HepG2 (cell line): ENCODE results near the gene S100A4. TPM values are rescaled to one million over a fixed set of nuclear protein-coding genes. Genes with fewer than 3 reads are reported as not detected.

ENCODE experiments used
- ARNT ChIP-seq: fragments of 450-650 bp; IDR thresholded peaks from 2 replicates; pipeline ENCODE4 v1.6.1; 2017
- GABPB1 ChIP-seq: IDR thresholded peaks from 2 replicates; pipeline ENCODE4 v1.6.1; 2016; ENCODE audit warnings: mild to moderate bottlenecking, missing genetic modification reagents, moderate library complexity, missing compliant biosample characterization
- GLI4 ChIP-seq: sonication (generic); formaldehyde crosslinking; IDR thresholded peaks from 2 replicates; pipeline ENCODE4 v1.5.1; 2020; ENCODE audit warnings: missing genetic modification reagents, mild to moderate bottlenecking, moderate library complexity, borderline replicate concordance
- MAF1 ChIP-seq: sonication (generic); formaldehyde crosslinking; IDR thresholded peaks from 2 replicates; pipeline ENCODE4 v1.5.0; 2020; ENCODE audit warnings: missing genetic modification reagents, borderline replicate concordance
- NFYB ChIP-seq: sonication (generic); formaldehyde crosslinking; IDR thresholded peaks from 2 replicates; pipeline ENCODE4 v1.4.0; 2020; ENCODE audit warnings: missing genetic modification reagents
- NR2C2 ChIP-seq: sonication (generic); formaldehyde crosslinking; IDR thresholded peaks from 2 replicates; pipeline ENCODE4 v1.4.0; 2020; ENCODE audit warnings: missing genetic modification reagents, mild to moderate bottlenecking, moderate library complexity, borderline replicate concordance
- POLR2AphosphoS5 ChIP-seq: IDR thresholded peaks from 2 replicates; pipeline ENCODE4 v1.6.1; 2012; ENCODE audit warnings: low read depth, low read length
- PTBP1 ChIP-seq: fragments of 200-400 bp; formaldehyde crosslinking; IDR thresholded peaks from 2 replicates; pipeline ENCODE4 v1.6.1; 2018; ENCODE audit warnings: low read length, low read depth; ENCODE audit not compliant: poor library complexity, severe bottlenecking
- RBM22 ChIP-seq: fragments of 200-400 bp; formaldehyde crosslinking; optimal IDR thresholded peaks from 2 replicates; pipeline ENCODE3; 2017; ENCODE audit warnings: mild to moderate bottlenecking, low read length, moderate library complexity
- RCOR2 ChIP-seq: IDR thresholded peaks from 2 replicates; pipeline ENCODE4 v1.6.1; 2016; ENCODE audit warnings: missing biosample characterization, missing genetic modification reagents
- RFX3 ChIP-seq: IDR thresholded peaks from 2 replicates; pipeline ENCODE4 v1.6.1; 2016; ENCODE audit warnings: missing biosample characterization, missing genetic modification reagents
- TSC22D2 ChIP-seq: sonication (generic); formaldehyde crosslinking; IDR thresholded peaks from 2 replicates; pipeline ENCODE4 v1.5.1; 2020; ENCODE audit warnings: missing genetic modification reagents, mild to moderate bottlenecking, borderline replicate concordance
- ZFP36L2 ChIP-seq: sonication (generic); formaldehyde crosslinking; IDR thresholded peaks from 2 replicates; pipeline ENCODE4 v1.4.0; 2020; ENCODE audit warnings: missing genetic modification reagents
- ZNF354B ChIP-seq: sonication (generic); formaldehyde crosslinking; IDR thresholded peaks from 2 replicates; pipeline ENCODE4 v1.8.0; 2022; ENCODE audit warnings: mild to moderate bottlenecking, missing genetic modification reagents
- ZNF563 ChIP-seq: sonication (generic); formaldehyde crosslinking; IDR thresholded peaks from 2 replicates; pipeline ENCODE4 v1.8.0; 2022; ENCODE audit warnings: mild to moderate bottlenecking, moderate library complexity, missing genetic modification reagents
- ZNF644 ChIP-seq: IDR thresholded peaks from 2 replicates; pipeline ENCODE4 v1.6.1; 2016; ENCODE audit warnings: low read depth
- polyA plus RNA-seq, 8 experiments: library from polyadenylated mRNA; depleted of rRNA in 3 of 8; stranded (reverse) in 7 of 8; unstranded in 1 of 8; fragments of >200 nt; fragmentation: Illumina TruSeq in 4 of 8; extraction: Trizol in 4 of 8; gene quantifications; 2 replicates each; pipeline versions ENCODE4 v1.2.1 to v1.2.3, GENCODE V29; 2011 to 2016; ENCODE audit warnings: low read depth in 4 of 8, missing spikeins in 1 of 8, mixed read lengths in 1 of 8; ENCODE audit not compliant: insufficient read depth in 1 of 8
- total RNA-seq, 5 experiments: library from RNA; depleted of rRNA; stranded (reverse); fragments of >200 nt; fragmentation: Illumina TruSeq; extraction: Trizol; gene quantifications; 2 replicates each; pipeline ENCODE4 v1.2.3, GENCODE V29; 2016; ENCODE audit warnings: low read depth in 1 of 5
- TF ChIP-seq, protein P1 (sequence below): sonication (generic); formaldehyde crosslinking; IDR thresholded peaks from 2 replicates; pipeline ENCODE4 v1.9.0; 2022; ENCODE audit warnings: low read depth, missing genetic modification reagents
- TF ChIP-seq, protein P2 (sequence below): IDR thresholded peaks from 2 replicates; pipeline ENCODE4 v1.6.1; 2018; ENCODE audit warnings: missing genetic modification reagents, mild to moderate bottlenecking, missing compliant biosample characterization
- TF ChIP-seq, protein P3 (sequence below): sonication (generic); formaldehyde crosslinking; IDR thresholded peaks from 2 replicates; pipeline ENCODE4 v1.8.0; 2022; ENCODE audit warnings: mild to moderate bottlenecking, missing genetic modification reagents
- TF ChIP-seq, protein P4 (sequence below): IDR thresholded peaks from 2 replicates; pipeline ENCODE4 v1.6.1; 2012; ENCODE audit warnings: inconsistent platforms
- TF ChIP-seq, protein P5 (sequence below): sonication (generic); formaldehyde crosslinking; IDR thresholded peaks from 2 replicates; pipeline ENCODE4 v1.8.0; 2022; ENCODE audit warnings: missing genetic modification reagents, low read depth, mild to moderate bottlenecking, borderline replicate concordance
- TF ChIP-seq, protein P6 (sequence below): sonication (generic); formaldehyde crosslinking; IDR thresholded peaks from 2 replicates; pipeline ENCODE4 v1.8.1; 2023; ENCODE audit warnings: mild to moderate bottlenecking, missing genetic modification reagents
- TF ChIP-seq, protein P7 (sequence below): sonication (generic); formaldehyde crosslinking; IDR thresholded peaks from 2 replicates; pipeline ENCODE4 v1.5.1; 2020; ENCODE audit warnings: missing genetic modification reagents, mild to moderate bottlenecking, borderline replicate concordance

S100A4 gene
- total and polyA plus RNA-seq, 2 of the 13 experiments (the other 11 are each of a cell fraction or from before 2014, with no cell fraction given) = 12.9 to 20.2 TPM

DNA sequence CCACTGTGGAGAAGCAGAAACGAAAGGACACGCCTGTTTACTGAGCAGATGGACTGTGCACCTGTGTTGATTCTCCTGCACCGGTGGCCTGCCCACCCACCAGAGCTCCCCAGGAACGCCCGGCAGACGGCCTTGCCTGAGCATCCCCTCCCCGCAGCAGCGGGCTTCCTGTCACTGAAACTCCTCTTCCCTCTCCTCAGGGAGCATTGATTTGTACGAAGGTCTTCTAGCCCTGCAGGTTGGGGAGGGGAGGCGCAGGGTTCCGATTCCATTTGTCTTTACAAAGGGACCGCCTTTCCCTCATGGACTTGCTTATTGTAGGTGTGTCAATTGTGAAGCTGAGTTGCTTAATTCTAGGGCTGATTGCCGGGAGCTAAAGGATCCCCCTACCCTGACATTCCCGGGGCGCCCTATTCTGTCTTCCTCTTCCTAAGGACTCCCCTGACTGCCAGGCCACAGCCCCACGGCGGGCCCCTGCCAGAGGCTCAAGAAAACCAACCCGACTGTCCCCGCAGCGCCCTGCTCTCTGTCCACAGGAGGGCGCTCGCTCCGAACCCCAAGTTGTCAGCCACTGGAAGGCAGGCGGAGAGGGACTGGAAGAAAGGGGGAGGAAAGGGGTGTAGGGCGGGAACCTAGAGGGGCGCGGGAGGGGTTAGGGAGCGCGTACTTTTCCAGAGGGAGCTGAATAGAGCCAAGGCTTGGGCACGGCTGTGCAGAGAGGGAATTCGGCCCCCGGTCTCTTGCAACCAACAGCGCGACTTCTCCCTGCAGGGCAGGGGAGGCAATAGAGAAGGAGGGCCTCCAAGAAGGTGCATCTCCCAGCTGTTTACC is 12.6 kb downstream of the S100A4 start (continued):
- TF ChIP-seq, protein P1, sequence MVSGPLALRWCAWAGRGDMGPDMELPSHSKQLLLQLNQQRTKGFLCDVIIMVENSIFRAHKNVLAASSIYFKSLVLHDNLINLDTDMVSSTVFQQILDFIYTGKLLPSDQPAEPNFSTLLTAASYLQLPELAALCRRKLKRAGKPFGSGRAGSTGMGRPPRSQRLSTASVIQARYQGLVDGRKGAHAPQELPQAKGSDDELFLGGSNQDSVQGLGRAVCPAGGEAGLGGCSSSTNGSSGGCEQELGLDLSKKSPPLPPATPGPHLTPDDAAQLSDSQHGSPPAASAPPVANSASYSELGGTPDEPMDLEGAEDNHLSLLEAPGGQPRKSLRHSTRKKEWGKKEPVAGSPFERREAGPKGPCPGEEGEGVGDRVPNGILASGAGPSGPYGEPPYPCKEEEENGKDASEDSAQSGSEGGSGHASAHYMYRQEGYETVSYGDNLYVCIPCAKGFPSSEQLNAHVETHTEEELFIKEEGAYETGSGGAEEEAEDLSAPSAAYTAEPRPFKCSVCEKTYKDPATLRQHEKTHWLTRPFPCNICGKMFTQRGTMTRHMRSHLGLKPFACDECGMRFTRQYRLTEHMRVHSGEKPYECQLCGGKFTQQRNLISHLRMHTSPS = no peak
- TF ChIP-seq, protein P2, sequence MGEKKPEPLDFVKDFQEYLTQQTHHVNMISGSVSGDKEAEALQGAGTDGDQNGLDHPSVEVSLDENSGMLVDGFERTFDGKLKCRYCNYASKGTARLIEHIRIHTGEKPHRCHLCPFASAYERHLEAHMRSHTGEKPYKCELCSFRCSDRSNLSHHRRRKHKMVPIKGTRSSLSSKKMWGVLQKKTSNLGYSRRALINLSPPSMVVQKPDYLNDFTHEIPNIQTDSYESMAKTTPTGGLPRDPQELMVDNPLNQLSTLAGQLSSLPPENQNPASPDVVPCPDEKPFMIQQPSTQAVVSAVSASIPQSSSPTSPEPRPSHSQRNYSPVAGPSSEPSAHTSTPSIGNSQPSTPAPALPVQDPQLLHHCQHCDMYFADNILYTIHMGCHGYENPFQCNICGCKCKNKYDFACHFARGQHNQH (CRISPR knock-in tag) = no peak
- TF ChIP-seq, protein P3, sequence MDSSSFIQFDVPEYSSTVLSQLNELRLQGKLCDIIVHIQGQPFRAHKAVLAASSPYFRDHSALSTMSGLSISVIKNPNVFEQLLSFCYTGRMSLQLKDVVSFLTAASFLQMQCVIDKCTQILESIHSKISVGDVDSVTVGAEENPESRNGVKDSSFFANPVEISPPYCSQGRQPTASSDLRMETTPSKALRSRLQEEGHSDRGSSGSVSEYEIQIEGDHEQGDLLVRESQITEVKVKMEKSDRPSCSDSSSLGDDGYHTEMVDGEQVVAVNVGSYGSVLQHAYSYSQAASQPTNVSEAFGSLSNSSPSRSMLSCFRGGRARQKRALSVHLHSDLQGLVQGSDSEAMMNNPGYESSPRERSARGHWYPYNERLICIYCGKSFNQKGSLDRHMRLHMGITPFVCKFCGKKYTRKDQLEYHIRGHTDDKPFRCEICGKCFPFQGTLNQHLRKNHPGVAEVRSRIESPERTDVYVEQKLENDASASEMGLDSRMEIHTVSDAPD (CRISPR knock-in tag) = no peak
- no peak for TF ChIP-seq ZNF644 (CRISPR knock-in tag)
- no peak for TF ChIP-seq ARNT
- no peak for TF ChIP-seq RBM22
- 0 out of 2 replicates have a peak, but pooled peaks have one; percentile 4 for TF ChIP-seq NFYB (CRISPR knock-in tag)
- TF ChIP-seq, protein P4, sequence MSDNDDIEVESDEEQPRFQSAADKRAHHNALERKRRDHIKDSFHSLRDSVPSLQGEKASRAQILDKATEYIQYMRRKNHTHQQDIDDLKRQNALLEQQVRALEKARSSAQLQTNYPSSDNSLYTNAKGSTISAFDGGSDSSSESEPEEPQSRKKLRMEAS = peak; percentile 28; the same call in 1 of the 2 replicates
- TF ChIP-seq MAF1 = no peak
- TF ChIP-seq, protein P5, sequence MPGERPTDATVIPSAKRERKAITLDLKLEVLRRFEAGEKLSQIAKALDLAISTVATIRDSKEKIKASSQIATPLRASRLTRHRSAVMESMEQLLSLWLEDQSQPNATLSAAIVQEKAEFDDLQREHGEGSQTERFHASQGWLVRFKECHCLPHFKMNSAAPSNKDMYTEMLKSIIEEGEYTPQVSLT (CRISPR knock-in tag) = no peak
- TF ChIP-seq NR2C2 = no peak
- no peak for TF ChIP-seq RFX3 (CRISPR knock-in tag)
- no peak for TF ChIP-seq TSC22D2 (CRISPR knock-in tag)
- TF ChIP-seq, protein P6, sequence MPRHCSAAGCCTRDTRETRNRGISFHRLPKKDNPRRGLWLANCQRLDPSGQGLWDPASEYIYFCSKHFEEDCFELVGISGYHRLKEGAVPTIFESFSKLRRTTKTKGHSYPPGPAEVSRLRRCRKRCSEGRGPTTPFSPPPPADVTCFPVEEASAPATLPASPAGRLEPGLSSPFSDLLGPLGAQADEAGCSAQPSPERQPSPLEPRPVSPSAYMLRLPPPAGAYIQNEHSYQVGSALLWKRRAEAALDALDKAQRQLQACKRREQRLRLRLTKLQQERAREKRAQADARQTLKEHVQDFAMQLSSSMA (CRISPR knock-in tag) = no peak
- TF ChIP-seq GLI4 = no peak
- TF ChIP-seq ZNF563 (CRISPR knock-in tag) = 0 out of 2 replicates have a peak, but pooled peaks have one; percentile 46
- TF ChIP-seq PTBP1 = no peak
- TF ChIP-seq GABPB1 (CRISPR knock-in tag) = no peak; the same call in 1 of the 2 replicates
- TF ChIP-seq ZFP36L2 (CRISPR knock-in tag) = no peak
- TF ChIP-seq, protein P7, sequence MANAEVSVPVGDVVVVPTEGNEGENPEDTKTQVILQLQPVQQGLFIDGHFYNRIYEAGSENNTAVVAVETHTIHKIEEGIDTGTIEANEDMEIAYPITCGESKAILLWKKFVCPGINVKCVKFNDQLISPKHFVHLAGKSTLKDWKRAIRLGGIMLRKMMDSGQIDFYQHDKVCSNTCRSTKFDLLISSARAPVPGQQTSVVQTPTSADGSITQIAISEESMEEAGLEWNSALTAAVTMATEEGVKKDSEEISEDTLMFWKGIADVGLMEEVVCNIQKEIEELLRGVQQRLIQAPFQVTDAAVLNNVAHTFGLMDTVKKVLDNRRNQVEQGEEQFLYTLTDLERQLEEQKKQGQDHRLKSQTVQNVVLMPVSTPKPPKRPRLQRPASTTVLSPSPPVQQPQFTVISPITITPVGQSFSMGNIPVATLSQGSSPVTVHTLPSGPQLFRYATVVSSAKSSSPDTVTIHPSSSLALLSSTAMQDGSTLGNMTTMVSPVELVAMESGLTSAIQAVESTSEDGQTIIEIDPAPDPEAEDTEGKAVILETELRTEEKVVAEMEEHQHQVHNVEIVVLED (CRISPR knock-in tag) = no peak
- no peak for TF ChIP-seq ZNF354B (CRISPR knock-in tag)
- no peak for TF ChIP-seq POLR2AphosphoS5
- no peak for TF ChIP-seq RCOR2 (CRISPR knock-in tag)
